8988T (cell line): ENCODE data around the gene AGAP1.

Experiments used
- DNase-seq: peaks from one replicate; pipeline ENCODE4 v3.0.0; 2011

AGAP1 gene

DNA sequence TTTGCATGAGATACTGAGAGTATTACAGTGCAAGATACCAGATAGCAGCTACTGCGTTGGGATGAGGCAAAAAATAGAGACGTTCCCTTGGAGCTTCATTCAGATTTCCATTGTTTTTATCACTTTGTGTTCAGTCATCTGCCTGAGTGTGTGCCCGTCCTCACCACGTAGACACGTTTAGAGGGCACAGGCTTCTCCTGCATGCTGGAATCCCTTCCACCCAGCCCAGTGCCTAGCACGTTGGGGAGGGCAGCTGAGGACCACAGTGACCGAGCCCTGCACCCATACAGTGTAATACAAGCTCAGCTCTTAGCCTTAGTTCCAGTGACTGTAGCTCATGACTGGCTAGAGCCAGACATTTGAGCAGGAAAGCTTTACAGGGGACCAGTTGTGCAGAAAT lies 539.6 kb downstream of the AGAP1 start:
- DNase-seq: no peak

DNA sequence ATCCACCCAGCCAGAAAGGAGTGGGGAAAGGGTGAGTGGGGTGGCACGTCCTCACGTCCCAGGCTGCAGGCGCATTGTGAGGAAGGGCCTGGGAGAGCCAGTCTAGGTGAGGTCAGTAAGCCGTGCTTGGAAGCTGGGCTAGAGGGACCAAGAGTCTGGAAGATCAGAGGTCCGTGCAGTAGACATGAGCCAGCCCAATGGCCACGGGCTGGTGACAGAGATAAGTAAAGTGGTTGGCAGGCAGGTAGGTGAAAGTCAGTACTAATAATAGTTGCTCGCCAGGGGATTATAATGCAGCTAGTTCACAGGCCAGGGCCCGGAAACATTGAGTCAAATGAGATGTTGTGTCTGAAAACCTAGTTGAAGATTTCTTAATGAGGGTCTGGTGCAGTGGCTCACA lies 541.1 kb downstream of the AGAP1 start:
- no peak for DNase-seq

DNA sequence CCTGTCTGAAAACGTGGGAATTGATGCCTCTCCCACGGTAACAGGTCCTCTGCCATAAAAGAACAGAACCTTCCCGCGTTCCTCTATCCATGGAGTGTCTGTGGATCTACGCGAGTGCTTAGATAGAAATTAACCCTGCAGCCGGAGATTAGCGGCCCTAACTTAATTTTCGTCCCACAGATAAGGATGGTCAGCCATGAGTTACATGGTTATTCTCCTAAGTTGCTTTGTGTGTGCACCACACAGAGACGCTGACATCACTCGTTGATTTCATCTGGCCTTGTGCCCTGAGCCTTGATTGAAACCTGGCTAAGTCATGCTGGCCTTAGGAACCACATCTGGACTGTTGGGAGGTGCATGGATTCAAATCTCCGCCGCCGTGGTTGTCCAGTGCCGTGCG lies 542.2 kb downstream of the AGAP1 start:
- no peak for DNase-seq

DNA sequence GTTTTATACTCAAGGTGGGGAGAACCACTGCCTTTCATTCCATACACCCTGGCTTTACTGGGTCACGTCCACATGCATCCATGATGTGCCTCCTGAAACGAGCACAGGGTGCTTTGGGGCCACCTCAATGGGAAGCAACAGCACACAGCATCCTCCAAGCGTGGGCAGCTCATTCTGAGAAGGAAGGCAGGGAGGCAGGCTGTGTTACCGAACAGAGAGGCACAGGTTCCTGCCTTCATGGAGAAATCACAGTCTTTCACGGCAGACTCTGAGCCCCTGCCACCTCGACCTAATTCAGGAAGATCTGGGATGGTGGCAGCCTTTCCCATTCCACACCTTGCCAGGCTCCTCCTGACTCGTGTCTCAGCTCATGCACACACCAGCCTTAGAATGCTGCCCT lies 544.3 kb downstream of the AGAP1 start:
- no peak for DNase-seq

DNA sequence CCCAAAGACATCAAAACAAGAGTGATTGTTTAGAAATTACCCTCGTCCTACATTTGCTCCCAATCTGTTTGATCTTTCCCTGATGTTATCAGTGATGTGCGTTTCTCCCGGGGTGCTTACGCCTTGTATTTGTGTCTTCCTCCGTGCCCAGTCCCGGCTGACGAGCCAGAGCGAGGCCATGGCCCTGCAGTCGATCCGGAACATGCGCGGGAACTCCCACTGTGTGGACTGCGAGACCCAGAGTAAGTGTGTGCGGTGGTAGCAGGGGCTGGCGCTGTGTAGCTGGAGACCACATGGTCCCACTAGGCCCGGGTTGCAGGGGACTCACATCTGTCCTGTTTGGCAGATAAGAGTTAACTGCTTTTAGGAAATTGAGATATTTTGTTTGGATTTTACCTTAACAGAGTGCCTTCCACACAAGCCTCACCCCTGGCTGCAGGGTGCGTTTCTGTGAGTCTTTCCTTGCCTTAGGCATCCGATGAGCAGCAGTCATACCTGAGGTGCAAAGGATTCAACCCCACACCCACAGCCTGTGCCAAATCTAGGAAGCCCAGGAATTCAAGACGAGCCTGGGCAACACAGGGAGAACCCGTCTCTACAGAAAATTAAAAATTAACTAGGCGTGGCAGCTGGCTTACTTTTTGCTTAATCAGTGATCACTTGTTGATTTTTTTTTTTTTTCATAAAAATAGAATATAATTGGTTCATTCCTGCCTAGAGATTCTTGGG lies 546.9 kb downstream of the AGAP1 start:
- DNase-seq: no peak

DNA sequence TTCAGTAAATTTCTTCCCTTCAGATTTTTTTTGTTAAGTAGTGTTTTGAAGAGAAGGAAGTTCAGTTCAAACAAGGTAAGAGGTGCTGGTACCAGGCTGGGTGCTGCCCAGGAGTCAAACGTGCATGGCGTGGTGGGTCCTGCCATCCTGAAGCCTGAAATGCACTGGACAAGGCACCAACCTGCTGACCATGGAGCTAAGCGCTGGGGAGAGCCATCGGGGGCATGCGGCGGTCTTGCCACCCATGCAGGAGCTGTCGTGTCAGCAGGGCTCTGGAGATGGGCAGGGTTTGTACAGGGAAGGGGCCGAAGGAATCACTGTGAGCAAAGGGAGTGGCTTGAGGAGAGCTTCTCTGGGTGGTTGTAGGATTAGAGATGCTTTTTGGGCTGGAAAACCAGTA lies 547.8 kb downstream of the AGAP1 start:
- no peak for DNase-seq

DNA sequence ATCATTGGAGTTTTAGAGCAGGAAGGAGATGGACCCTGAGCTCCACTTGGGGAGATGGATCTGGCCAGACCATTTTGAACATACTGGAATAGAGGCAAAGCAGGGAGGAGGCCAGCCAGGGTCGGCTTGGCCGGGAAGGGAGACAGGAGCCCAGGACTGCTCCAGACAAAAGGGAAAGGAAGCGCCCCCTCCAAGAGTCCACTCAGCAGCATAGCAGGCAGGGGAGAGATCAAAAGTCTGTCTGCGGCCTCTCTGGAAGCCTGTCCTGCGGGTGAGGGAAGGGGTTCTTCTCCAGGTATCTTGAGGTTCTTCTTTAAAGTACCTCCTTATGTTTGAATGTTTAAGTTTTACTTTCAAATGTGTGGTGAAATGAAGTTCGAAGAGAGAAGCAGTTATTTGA lies 548.2 kb downstream of the AGAP1 start:
- no peak for DNase-seq

DNA sequence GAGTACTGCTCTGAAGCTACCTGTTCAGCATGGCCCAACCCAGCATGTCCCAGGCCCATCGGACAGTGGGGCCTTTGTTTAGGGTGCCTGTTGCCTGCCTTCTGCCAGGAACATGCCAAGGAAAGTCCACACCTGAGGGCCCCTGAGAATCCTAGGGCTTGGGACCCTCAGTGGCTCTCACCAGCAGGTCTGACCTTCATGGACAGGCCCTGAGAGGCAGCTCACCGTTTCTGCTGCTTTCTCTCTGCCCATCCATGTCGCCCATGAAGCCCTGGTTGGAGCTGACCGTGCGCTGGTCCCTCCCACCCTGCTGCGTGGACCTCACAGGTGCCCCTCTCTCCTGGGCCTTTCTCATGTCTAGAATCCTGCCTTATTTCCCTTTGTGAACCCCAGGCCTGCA lies 550.3 kb downstream of the AGAP1 start:
- DNase-seq: no peak

DNA sequence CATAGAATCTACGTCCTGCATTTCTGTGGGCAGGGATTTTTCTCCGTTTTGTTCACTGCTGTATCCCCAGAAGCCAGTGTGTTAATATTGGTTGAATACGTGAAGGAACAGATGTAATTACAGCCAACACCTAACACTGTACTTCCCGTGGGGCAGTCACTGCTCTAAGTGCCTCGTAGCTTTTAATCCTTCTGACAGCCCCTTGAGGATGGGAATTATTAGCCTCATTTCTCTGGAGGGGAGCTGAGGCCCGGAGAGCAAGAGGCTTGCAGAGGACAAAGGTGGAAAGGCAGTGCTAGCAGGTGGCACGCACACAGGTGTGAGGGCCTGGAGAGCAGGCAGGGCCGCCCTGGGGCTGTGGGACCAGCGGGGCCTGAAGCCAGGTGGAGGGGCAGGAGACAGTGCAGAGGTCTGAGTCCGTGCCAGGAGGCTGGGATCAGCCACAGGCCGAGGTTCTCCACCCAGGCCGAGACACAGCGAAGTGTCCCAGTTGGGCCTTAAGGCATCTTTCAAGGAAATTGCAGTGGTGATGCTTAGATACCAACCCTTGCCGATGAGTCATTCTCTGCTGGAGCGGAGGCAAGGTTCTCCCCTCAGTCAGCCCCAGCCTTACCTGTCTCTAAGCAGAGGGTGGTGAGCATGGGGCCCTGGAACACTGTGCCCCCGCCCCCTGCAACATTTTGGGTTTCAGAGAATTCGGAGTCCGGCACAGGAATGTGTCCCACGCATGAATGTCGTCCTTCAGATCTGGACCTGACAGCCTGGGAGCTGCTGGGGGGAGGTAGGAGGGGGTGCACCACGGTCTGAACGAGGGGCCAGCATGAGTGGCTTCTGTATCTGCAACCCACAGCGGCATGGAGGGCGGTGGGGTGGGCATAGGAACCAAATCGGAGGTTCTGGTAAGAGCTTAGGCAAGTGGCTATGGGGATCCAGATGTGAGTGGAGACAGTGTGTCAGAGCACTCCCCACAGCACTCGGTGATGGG lies 551.7 kb downstream of the AGAP1 start:
- DNase-seq: no peak

DNA sequence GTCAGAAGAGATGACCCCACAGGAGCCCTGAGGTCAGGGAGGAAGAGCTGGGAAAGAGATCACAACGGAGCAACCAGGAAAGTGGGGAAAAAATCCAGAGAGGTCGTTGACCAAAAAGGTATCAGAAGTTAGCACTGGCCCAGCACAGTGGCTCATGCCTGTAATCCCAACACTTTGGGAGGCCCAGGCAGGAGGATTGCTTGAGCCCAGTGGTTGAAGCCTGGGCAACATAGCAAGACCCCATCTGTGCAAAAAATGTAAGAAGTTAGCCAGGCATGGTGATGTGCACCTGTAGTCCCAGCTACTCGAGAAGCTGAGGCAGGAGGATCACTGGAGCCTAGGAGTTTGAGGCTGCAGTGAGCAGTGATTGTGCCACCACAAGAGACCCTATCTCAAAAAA lies 552.9 kb downstream of the AGAP1 start:
- DNase-seq: no peak

DNA sequence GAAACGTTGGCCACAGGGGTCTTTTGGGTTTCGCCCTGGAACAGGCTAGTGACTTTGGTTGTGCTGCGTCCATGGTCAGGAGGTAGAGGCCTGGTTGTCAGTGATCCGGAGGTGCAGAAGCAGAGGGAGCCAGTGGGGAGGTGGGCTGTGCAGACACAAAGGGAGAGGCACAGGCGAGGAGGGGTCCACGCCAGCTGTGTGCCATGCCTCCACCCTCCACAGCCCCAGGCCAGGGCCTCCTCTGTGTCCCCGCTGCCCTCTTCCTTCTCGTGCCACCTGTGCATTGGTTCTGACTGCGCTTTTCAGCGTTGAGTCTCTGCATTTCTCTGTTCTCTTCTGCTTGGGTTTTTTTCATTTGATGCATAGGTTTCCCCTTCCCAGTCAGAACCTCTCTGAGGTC lies 553.3 kb downstream of the AGAP1 start:
- DNase-seq: no peak

DNA sequence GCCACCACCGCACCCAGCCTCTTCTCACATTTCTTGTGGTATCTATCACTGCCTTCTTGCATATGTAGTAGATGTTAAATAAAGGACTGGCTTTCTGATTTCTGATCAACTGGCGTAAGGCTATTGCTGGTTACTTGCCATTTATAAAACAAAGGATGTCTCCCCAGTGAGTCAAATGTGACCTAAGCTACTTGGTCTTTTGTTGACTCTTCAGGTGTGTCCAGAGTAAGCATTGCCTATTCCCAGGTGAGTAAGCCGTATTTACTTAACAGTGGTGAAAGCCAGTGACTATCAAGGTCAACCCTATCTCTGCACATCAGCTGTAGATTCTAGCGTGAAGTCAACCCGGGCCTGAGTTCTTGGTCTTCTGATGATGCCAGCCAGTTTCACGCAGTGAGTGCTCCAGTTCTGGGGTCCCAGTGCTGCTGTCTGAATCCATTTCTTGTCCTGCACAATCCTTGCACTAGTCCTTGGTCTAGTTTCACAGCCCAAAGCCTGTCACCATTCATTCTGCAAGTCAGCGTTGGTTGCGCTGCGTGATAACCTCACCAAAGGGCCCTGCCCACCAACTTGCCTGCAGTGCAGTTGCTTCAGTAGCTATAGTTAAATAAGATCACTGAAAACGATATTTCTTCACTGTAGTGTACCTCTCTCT lies 554.2 kb downstream of the AGAP1 start:
- DNase-seq: no peak

DNA sequence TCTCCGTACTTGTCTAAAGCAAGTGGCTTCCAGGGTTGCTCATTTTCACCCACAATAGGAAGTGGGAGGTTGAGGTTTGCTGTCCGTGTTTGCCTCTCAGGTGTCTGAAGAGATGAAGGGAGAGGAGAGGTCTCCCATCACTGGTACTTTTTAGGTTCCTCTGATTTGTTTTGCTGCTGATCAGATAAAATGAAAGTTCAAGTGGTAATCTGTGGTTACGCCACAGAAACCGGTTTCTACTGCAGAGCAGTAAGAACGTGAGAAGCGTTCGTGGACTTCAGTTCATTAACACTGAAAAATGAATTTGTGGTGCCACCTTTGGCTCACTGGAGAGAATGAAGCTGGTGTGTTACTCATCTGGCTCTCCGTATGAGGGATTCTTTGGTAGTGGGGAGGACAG lies 556.1 kb downstream of the AGAP1 start:
- DNase-seq: no peak

DNA sequence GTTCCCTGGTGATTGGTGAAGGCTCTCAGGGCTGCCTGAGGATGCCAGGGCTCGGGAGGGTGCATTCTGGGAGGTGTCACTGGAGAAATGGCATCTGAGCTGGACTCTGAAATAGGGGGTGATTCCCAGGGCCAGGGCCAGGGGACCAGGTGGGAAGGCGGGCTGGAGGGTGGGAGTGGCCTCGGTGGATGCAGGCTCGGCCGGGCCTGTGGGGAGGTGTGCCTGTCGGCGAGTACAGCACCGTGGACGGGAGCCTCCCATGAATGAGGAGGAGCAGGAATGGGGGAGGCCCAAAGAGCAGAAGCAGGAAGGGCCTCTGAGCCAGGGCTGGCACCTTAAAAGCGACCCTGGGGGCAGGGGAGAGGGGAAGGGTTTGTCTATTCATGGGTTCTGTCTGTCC lies 557.5 kb downstream of the AGAP1 start:
- no peak for DNase-seq

DNA sequence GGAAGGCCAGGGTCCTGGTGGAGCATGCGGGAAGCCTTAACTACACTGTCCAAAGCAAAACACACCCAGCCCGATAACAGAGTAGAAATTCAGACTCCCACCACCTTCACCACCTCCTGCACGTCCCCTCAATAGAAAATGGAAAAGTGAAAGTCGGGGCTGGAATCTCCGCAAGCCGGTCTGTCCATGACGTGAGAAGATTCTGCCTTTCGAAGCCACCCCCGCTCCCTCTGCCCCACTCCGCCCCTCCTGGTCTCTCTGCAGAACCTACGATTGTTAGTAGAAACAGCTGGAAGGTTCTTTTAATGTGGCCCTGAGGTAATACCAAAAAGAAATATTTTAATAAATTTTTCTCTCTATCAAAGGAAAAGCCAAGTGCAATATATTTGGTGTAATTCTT lies 558.0 kb downstream of the AGAP1 start:
- DNase-seq: no peak

DNA sequence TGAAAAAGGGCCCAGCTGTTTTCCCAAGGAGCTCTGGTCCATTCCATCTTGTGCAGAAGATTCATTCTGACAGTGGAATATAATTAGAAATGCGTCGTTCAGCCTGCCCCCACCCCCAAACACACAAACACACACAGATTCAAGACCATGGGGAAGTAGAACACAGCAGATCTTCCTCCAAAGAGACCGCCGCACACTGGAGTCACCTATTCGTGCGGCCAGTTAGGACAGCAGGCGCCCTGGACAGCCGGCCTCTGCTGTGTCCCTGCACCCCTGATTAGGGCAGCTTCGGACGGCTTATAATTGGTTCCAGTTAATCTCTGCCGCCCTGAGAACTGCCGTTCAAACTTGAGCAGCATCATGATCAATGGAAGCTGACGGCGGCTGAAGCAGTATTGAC lies 558.4 kb downstream of the AGAP1 start:
- no peak for DNase-seq

DNA sequence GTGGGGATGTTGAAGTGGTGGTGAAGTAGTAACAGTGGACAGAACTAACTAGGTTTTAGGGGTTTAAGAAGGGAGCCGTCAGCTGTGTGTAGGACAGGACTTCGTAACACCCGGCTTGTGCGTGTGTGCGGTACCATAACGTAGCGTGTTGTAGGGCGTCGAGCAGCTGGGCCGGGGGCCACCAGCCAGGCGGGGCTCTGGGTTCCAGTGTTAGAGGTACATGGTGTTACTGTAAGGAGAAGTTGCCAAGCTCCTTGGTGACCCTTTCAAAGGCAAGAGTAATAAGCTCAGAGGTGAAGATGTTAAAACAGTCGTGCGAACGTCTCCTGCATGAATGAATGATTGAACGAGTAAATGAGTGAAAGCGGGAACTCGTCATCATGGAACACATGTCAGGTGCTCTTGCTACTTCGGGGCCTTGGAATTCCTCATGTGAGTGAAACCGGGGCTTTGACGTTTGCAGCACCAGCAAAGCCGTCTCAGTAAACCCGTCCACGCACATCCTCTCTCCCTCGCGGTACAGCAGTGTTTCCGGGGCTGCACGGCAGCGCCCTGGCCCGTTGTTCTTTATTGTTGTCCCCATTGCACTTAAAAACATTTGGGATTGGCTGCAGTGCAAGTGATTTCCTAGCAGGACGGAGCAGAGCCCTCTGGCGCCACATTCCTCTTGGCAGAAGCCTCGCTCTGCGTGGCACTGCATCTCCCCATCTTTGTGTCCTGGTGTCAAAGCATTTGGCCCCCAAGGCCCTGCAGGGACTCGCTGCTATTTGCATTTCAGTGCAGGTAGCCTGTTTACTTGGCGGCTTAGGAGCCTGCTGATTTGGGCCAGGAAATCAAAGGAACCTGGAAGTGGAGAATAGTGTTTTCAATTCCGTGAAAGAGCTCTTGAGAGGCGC lies 559.3 kb downstream of the AGAP1 start:
- no peak for DNase-seq

DNA sequence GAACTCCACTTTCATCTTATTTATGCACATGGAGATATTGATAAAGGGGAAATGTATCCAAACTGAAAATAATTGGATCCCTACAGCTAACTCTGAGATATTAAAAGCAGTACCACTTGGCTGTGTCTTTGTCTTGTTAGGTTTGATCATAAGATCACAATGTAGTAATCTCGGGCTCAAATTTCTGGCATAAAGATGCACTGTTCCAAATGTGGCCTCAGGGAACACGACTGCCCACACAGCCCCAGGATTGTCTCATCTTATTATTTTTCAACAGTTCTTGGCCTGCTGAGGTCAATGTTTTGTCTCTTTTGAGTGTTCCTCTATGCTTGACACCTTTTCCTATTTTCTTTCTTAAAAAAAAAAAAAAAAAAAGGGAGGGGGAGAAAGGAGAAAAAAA lies 560.3 kb downstream of the AGAP1 start:
- DNase-seq: no peak

DNA sequence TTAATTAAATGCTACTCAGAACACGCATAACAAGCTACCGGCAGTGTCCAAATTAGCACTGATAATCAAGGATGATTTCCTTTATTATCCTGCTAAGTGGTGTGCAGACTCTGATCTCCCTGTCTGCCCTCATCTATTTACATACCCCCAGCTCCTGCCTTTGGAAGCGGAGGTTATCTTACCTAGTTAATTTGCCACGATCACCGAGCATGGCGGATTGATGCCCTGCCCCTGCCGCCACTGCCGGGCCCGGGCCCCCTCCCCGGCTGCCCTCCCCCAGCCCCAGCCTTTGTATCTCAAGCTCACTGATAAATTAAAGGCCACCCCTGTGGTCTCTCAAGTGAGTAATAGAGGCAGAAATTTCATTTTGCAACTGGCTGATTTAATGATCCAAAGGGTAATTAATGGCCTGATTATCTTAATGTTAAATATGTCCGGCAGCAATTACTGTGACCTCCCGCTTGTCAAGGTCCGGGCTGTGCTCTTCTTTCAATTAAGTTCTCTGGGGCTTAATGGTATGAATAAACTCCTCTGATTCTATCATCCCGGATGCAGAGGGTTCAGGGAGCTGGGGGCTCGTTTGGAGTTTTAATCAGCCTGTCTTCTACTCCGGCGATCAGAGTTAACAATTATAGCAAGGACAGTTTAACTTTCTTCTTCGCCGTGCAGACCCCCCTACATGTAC lies 560.9 kb downstream of the AGAP1 start:
- DNase-seq: no peak

DNA sequence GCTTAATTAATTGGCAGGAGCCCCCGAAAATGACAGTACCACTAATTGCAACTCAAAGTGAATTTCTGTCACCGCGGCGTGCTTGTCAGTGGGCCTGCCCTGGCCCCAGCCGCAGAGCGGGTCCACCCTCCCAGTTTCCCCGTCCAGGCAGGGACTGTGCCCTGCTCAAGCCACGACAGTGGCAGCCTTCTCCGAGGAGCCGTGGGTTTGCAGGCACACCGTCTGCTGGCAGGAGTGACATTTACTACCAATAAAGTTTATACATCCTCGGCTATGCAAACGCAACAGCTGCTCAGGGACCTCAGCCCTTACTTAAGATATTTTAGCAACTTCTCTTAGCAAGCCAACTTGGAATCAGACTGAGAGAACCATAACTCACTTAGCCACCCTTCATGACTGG lies 561.6 kb downstream of the AGAP1 start:
- DNase-seq: no peak

DNA sequence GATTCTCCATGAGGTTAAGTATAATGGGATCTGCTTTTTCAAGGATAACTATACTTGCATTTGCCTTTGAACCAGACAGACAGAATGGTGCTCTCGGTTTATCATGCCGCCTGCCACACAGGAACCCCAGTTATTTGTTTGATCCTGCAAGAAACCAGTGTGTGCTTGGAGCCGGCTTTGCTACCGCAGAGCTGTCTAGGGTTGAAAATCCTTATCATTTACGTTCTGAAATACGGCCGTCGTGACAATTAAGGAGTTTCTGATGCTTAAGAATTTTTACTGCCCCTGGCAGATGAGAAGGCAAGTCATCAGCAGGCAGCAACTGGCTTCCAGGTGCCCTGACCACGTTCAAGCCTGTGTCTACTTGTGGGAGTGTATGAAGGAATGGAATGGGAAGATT lies 562.3 kb downstream of the AGAP1 start:
- no peak for DNase-seq

DNA sequence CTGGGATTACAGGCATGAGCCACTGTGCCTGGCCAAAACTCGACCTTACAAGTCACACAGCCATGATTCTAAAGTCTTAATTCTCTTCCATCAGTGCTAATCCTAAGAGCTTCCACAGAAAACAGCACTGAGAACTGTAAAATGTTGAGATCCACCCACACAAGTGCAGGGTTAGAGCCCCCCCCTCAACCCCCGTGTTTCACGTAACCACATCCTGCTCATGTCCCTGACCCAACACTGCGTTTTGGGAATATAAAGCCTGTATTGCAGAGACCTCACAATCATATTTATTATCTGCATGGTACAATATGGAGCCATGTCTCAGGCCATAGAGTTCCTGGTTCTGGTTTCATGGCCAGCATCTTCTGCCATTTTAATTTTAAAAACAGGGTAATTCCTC lies 563.5 kb downstream of the AGAP1 start:
- DNase-seq: no peak
